T-helper 1 cell treated with Interleukin-12 subunit alpha and Interleukin-12 subunit beta and Interleukin-4 antibody, amounts not matched to agents 30 ng/mL and 1 ng/mL, for 36 hours (primary cell): ENCODE measurements around the gene DNM3. TPM values are rescaled to one million over a fixed set of nuclear protein-coding genes. Genes with fewer than 3 reads are reported as not detected.
"Not testable (repeated sequence)": the region's sequence is repeated elsewhere in the genome, so short reads cannot be mapped to it uniquely, and the experiment has no call there.

ENCODE experiments used
- intact Hi-C: fragments of 100-400 bp; cut with micrococcal nuclease; formaldehyde crosslinking; loops from one replicate; pipeline ENCODE4 v1.15.1; 2024
- total RNA-seq: library from RNA; stranded (reverse); gene quantifications from 2 replicates; pipeline ENCODE4 v1.2.3, GENCODE V29; 2022

Gene DNM3
- total RNA-seq, 1 donor from 2014 or later: 1.2 TPM

DNA sequence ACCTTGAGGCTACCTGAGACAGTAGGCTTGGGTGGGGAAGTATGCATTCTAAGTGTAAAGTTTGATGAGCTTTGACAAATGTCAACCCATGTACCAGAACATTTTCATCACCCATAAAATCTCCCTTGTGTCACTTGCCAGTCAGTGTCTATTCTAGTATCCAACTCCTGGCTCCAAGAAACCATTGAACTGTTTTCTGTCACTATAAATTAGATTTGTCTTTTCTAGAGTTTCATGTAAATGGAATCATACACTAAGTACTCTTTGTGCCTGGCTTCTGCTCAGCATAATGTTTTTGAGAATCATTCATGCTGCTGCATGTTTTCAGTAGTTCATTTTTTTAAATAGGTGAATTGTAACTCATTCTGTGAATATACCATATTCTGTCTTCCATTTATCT lies 165.4 kb downstream of the DNM3 start:
- intact Hi-C loops: no loop called here

GRCh38 chr1:172018727-172019311 lies 177.5 kb downstream of the DNM3 start:
- intact Hi-C loops: no loop called here

DNA sequence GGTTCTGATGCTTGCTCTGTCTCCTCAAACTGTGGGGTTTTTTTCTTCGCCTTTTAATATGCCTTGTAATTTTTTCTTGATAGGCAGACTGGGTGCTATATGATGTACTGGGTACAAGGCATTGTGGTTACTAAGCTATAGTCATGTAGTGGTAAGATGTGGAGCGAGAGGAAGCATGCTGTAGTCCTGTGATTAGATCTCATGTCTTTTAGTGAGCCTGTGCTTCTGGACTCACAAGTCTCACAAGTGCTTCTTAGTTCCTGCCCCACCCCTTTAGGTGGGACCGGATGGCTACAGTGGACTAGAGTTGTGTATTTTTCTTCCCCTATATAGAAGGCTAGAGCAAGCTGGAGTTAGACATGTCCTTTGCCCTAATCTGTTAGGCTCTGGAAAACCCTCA lies 178.7 kb downstream of the DNM3 start:
- intact Hi-C loops: no loop called here

DNA sequence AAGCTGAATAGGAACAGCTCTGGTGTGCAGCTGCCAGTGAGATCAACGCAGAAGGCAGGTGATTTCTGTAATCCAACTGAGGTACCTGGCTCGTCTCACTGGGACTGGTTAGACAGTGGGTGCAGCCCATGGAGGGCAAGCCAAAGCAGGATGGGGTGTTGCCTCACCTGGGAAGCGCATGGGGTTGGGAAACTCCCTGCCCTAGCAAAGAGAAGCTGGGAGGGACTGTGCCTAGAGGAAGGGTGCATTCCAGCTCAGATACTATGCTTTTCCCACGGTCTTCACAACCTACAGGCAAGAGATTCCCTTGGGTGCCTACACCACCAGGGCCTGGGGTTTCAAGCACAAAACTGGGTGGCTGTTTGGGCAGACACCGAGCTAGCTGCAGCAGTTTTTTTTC lies 183.2 kb downstream of the DNM3 start:
- intact Hi-C loops: no loop called here

GRCh38 chr1:172024944-172025738 lies 183.8 kb downstream of the DNM3 start:
- intact Hi-C loops: not testable (repeated sequence)

GRCh38 chr1:172040466-172040865 lies 199.2 kb downstream of the DNM3 start:
- intact Hi-C loops: no loop called here

DNA sequence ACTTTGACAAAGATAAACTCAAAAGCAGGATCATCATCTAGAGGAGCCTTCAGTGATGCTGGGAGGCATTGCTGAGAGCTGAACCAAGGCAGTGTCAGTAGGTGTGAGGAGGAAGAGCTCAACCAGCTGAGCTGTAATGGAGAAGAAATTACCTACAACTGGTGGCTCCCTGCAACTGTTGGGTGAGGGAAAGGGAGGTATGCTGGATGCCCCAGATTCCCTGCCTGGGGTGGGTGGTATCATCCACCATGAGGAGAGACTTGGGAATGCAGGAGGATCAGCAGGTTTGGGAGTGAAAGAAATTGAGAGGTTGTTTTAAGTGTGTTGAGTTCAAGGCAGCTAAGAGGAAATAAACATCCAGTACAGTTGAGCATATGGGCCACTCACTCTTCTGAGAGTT lies 199.8 kb downstream of the DNM3 start:
- intact Hi-C loops: no loop called here

DNA sequence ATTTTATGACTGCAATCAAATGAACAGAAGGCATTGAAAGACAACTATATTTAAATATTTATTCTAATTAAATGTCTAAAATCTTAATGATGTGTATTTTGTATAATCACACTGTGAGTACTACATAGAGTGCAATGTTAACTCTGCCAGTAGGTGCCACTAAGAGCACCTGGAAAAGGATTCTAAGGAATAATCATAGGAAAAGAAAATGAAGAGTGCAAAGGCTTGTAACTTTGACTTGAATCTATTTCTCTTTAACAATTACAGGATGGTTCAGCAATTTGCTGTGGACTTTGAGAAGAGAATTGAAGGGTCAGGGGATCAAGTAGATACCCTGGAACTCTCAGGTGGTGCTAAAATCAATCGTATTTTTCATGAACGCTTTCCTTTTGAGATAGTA lies 200.4 kb downstream of the DNM3 start:
- intact Hi-C loops: no loop called here

- intact Hi-C loops: no loop called here
Observed at GRCh38 chr1:172043900-172044299, 202.6 kb downstream of the DNM3 start.

- intact Hi-C loops: no loop called here
Observed at GRCh38 chr1:172051898-172052297, 210.6 kb downstream of the DNM3 start.

- intact Hi-C loops: no loop called here
Observed at GRCh38 chr1:172054172-172054571, 212.9 kb downstream of the DNM3 start.

DNA sequence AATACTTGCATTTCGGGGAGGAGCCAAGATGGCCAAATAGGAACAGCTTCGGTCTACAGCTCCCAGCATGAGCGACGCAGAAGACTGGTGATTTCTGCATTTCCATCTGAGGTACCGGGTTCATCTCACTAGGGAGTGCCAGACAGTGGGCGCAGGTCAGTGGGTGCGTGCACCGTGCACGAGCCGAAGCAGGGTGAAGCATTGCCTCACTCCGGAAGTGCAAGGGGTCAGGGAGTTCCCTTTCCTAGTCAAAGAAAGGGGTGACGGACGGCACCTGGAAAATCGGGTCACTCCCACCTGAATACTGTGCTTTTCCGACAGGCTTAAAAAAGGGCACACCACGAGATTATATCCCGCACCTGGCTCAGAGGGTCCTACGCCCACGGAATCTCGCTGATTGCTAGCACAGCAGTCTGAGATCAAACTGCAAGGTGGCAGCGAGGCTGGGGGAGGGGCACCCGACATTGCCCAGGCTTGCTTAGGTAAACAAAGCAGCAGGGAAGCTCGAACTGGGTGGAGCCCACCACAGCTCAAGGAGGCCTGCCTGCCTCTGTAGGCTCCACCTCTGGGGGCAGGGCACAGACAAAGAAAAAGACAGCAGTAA lies 214.6 kb downstream of the DNM3 start:
- intact Hi-C loops: not testable (repeated sequence)

DNA sequence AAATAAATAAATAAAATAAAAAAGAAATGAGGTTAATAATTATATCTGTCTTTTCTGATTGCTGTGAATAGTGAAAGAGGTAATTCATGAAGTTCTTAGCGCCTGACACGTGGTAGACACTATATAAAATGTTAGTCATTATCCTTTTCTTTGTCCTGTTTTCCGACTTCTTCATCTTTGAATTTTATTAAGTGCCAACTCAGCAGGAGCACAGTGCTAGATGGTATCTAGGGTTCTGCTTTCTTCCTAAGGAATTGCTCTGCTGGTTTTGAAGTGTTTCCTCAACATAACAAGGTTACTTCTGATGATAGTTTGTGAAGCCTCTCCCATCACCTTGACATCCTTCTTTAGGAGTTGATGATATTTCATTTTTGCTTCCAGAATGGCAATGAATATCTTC lies 227.0 kb downstream of the DNM3 start:
- intact Hi-C loops: no loop called here

- intact Hi-C loops: no loop called here
Observed at GRCh38 chr1:172069051-172069450, 227.8 kb downstream of the DNM3 start.

DNA sequence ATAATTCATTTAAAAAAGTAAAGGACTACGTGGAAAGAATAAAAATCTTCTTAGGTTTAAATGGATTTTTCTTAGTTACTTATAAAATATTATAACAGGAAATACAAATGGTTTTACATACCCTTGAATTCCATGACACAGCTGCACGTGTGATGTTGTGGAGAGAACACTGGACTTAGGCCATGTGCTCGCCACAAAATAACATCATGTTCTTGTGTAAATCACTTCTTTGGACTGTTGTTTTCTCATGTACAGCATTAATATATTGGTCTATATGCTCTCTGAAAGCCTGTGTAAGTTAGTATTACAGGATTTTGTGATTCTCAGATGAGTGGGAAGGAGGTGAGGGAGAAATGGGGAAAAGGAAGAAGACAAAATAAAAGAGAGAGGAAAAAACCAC lies 228.2 kb downstream of the DNM3 start:
- intact Hi-C loops: no loop called here

DNA sequence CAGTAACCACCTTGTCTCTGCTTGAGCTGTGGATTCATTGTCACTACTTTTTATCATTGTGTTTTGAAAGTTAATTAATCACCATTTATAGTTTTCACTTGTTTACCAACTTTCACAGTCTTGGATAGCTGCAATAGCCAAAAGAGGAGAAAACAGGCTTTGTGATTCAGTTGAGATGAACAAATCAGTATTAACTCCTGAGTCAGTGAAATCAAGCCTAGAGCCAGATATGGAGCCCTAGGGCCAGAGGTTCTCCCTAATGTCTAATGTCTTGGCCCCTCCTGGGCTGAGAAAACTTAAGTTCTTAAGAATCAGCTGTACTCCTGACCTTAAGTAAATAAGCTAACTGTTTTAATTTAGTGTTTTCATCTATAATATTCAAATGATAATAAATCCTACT lies 228.8 kb downstream of the DNM3 start:
- intact Hi-C loops: no loop called here

DNA sequence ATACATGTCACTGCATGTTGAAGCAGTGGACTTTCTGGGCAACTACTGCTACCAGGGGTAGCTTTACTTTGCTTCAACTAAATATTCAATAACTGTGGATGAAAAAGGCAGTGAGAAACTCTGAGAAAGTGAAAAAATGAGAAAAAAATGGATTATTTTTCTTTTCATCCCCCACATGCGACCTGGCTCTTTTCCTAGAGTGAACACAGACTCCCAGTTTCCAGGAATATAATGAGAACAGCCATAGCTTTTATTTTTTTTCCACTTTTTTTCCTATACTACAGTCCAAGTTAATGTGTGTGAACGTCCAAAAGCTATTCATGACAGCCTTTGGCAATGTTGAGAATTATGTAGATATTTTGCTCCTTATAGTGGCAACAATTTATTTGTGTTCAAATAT lies 230.4 kb downstream of the DNM3 start:
- intact Hi-C loops: no loop called here

- intact Hi-C loops: not testable (repeated sequence)
Observed at GRCh38 chr1:172079859-172080258, 238.6 kb downstream of the DNM3 start.

- intact Hi-C loops: no loop called here
Observed at GRCh38 chr1:172083191-172083590, 241.9 kb downstream of the DNM3 start.

- intact Hi-C loops: no loop called here
Observed at GRCh38 chr1:172084876-172085275, 243.6 kb downstream of the DNM3 start.

DNA sequence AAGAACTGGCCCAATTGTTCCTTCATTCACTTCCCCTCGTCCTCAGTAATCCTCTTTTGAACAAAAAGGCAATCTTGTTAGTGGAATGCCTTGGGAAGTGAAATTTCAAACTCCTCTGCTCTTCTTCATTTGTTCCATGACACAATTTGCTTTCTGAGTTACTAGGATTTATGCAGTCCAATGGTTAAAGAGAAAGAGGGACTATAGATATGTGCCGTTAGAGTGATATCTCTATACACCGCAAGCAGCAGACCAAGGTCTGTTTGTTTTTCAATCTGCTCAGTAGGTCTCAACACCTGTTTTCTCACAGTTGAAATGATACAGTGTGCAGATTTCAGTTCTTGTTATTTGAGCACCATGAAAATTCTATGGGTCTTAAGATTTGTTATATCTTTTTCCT lies 244.0 kb downstream of the DNM3 start:
- intact Hi-C loops: no loop called here

- intact Hi-C loops: no loop called here
Observed at GRCh38 chr1:172086137-172086536, 244.8 kb downstream of the DNM3 start.

- intact Hi-C loops: no loop called here
Observed at GRCh38 chr1:172088256-172088655, 247.0 kb downstream of the DNM3 start.
